H4 (cell line): ENCODE measurements around the gene CD300LD. TPM values are rescaled to one million over a fixed set of nuclear protein-coding genes. Genes with fewer than 3 reads are reported as not detected.
"Not testable (repeated sequence)": the region's sequence is repeated elsewhere in the genome, so short reads cannot be mapped to it uniquely, and the experiment has no call there.

Source experiments
- DNase-seq: peaks from one replicate; pipeline ENCODE4 v3.0.0-alpha.2; 2015; ENCODE audit warnings: low spot score
- total RNA-seq: library from RNA; depleted of rRNA; stranded (reverse); fragments of >200 nt; shearing (Covaris generic); gene quantifications from 2 replicates; pipeline ENCODE4 v1.2.3, GENCODE V29; 2014

Gene CD300LD
- total RNA-seq, 1 experiment from 2014 or later: not detected

- DNase-seq: no peak
These were observed 20.3 kb downstream of the CD300LD start for GRCh38 chr17:74571621-74572270.

GRCh38 chr17:74569020-74570003, 22.8 kb downstream of the CD300LD start:
- DNase-seq: peak; percentile 100

GRCh38 chr17:74568106-74568873, 23.8 kb downstream of the CD300LD start:
- DNase-seq: no peak

GRCh38 chr17:74567397-74567796, 24.7 kb downstream of the CD300LD start, which contains the start of gene CD300H:
Gene CD300H (minus strand): TSS chr17:74567509.
- DNase-seq: no peak

GRCh38 chr17:74566132-74566753, 25.8 kb downstream of the CD300LD start:
- DNase-seq: peak; percentile 66

GRCh38 chr17:74565126-74565525, 27.0 kb downstream of the CD300LD start:
- no peak for DNase-seq

GRCh38 chr17:74563358-74563757, 28.7 kb downstream of the CD300LD start:
- no peak for DNase-seq

- no peak for DNase-seq
These were observed 30.5 kb downstream of the CD300LD start for GRCh38 chr17:74561586-74561985.

- DNase-seq: no peak
These were observed 33.1 kb downstream of the CD300LD start for GRCh38 chr17:74558882-74559519.

- not testable (repeated sequence) for DNase-seq
These were observed 33.7 kb downstream of the CD300LD start for GRCh38 chr17:74558402-74558801.

- no peak for DNase-seq
These were observed 36.6 kb downstream of the CD300LD start for GRCh38 chr17:74555427-74555940.

- no peak for DNase-seq
These were observed 37.2 kb downstream of the CD300LD start for GRCh38 chr17:74554909-74555308.

GRCh38 chr17:74552037-74552436, 40.0 kb downstream of the CD300LD start:
- peak; percentile 29 for DNase-seq

- no peak for DNase-seq
These were observed 41.5 kb downstream of the CD300LD start for GRCh38 chr17:74550602-74551001.

- no peak for DNase-seq
These were observed 42.7 kb downstream of the CD300LD start for GRCh38 chr17:74549343-74549742.

- no peak for DNase-seq
These were observed 44.3 kb downstream of the CD300LD start for GRCh38 chr17:74547736-74548135.

- DNase-seq: no peak
These were observed 44.8 kb downstream of the CD300LD start for GRCh38 chr17:74547264-74547663.

- DNase-seq: no peak
These were observed 45.5 kb downstream of the CD300LD start for GRCh38 chr17:74546586-74546985.

- no peak for DNase-seq
These were observed 46.2 kb downstream of the CD300LD start, which contains the start of gene CD300C for GRCh38 chr17:74545843-74546230. Gene CD300C (minus strand): TSS chr17:74546115. CDS start chr17:74545782, 333 bp downstream.

GRCh38 chr17:74544991-74545842, 46.9 kb downstream of the CD300LD start:
- no peak for DNase-seq
